ENCODE data around the gene SOX15. TPM values are rescaled to one million over a fixed set of nuclear protein-coding genes. Genes with fewer than 3 reads are reported as not detected.

Gene SOX15
- total RNA-seq, 1 experiment from 2014 or later = 6.3 TPM

GRCh38 chr17:7614425-7615264, 24.8 kb upstream of the SOX15 start, which contains the start of gene FXR2:
Gene FXR2, minus strand, starts transcription at chr17:7614897. Its CDS starts 365 bp downstream, at chr17:7614532.
- peak within 1 kb of the TSS; percentile 36 for H3K27ac ChIP-seq (ENCODE audit: low read length)
- no peaks in the 10 kb centered on the region for H3K9me3 ChIP-seq (ENCODE audit: low read length)
- ChIA-PET POLR2A (ENCODE audit: unreplicated experiment) (interaction anchor here (0.6 to 1.0 kb wide), 7 partner anchors 12 to 558 kb away, joined by 3 to 11 read pairs (median 4); partner anchors contain the start of genes MPDU1 and SAT2), CTCF (interaction anchor here (0.6 kb wide), 1 partner anchor 17 kb away, joined by 6 read pairs; no protein-coding TSS in a partner anchor)
- peak within 1 kb of the TSS; percentile 95 for H3K4me3 ChIP-seq (ENCODE audit: low read length)
- peak within 1 kb of the TSS; percentile 87 for H2AFZ ChIP-seq (ENCODE audit: low read length)
- peaks cover 8% of the 10 kb centered on the region; the same call in 1 of the 2 replicates for H4K20me1 ChIP-seq (ENCODE audit: low read length)
- ATAC-seq (peak; percentile 93), DNase-seq (peak; percentile 97)
- no peaks in the 10 kb centered on the region for H3K9me2 ChIP-seq (replicated peaks; ENCODE audit: low read length)
- peak within 1 kb of the TSS; percentile 85 for H3K9ac ChIP-seq (ENCODE audit: low read length)
- no peaks in the 10 kb centered on the region for H3F3A ChIP-seq (ENCODE audit: low read length, unreplicated experiment)
- peaks cover 19% of the 10 kb centered on the region for H3K4me1 ChIP-seq (ENCODE audit: insufficient read depth, low read length)
- intact Hi-C loops (cut with micrococcal nuclease) = no loop called here
- no TSS peak for BruUV-seq (replicated peaks)
- H3K79me2 ChIP-seq (ENCODE audit: low read length) = peaks cover 45% of the 10 kb centered on the region
- H3K27me3 ChIP-seq (ENCODE audit: low read length) = no peaks in the 10 kb centered on the region
- no peak for TF ChIP-seq EZH2phosphoT487 (IDR thresholded peaks at IDR 0.05; ENCODE audit: borderline replicate concordance, low read length)
- TF ChIP-seq EZH2 (IDR thresholded peaks at IDR 0.05; ENCODE audit: low read length, unreplicated experiment) = no peak
- TF ChIP-seq, protein P1, sequence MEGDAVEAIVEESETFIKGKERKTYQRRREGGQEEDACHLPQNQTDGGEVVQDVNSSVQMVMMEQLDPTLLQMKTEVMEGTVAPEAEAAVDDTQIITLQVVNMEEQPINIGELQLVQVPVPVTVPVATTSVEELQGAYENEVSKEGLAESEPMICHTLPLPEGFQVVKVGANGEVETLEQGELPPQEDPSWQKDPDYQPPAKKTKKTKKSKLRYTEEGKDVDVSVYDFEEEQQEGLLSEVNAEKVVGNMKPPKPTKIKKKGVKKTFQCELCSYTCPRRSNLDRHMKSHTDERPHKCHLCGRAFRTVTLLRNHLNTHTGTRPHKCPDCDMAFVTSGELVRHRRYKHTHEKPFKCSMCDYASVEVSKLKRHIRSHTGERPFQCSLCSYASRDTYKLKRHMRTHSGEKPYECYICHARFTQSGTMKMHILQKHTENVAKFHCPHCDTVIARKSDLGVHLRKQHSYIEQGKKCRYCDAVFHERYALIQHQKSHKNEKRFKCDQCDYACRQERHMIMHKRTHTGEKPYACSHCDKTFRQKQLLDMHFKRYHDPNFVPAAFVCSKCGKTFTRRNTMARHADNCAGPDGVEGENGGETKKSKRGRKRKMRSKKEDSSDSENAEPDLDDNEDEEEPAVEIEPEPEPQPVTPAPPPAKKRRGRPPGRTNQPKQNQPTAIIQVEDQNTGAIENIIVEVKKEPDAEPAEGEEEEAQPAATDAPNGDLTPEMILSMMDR (conservative IDR thresholded peaks at IDR 0.05; ENCODE audit: low read depth, low read length) = peak; percentile 52
- H3K36me3 ChIP-seq (ENCODE audit: low read depth, low read length) = no peaks in the 10 kb centered on the region
- H3K4me2 ChIP-seq (ENCODE audit: low read length) = peak within 1 kb of the TSS; percentile 91

DNA sequence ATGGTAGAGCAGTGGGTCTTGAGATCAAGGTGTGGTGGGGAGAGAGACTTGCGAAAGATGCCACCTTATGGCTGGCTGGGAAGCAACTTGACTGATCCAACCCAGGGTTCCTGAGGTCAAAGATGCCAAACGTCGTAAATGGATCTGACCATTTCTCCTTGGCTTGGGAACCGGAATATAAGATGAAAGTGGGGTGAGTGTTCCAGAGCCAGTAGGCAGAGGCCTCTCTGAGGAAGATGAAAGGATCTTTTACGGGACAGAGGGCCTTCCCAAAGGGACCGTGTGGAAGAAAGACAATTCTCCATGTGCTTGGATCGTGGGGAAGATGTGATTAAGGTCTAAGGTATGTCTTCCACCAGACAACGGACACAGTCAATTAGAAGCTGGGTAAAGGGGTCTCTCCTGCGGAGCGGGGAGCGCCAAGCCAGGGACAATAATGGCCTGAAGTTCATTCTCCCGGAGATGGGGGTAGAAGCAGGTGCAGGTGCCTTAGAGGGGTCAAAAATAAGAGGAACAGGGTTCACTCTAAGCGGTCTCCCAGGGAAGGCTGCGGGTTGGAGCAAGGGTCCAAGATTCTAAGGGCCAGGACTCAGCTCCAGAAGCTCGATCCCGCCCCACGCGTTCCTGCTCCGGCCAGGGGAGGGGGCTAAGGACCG, 24.0 kb upstream of the SOX15 start:
- POLR2A ChIA-PET (ENCODE audit: unreplicated experiment) = no interaction called here
- peak; percentile 36 for DNase-seq

More for the DNA sequence above, 24.0 kb upstream of the SOX15 start:
- intact Hi-C loops (cut with micrococcal nuclease) = no loop called here
- peak overlapping the region; percentile 71 for H2AFZ ChIP-seq (ENCODE audit: low read length)
- CTCF ChIA-PET = no interaction called here
- H3K4me3 ChIP-seq (ENCODE audit: low read length) = peak overlapping the region; percentile 95
- H3F3A ChIP-seq (ENCODE audit: low read length, unreplicated experiment) = no peaks in the 10 kb centered on the region
- no peaks in the 10 kb centered on the region for H3K27me3 ChIP-seq (ENCODE audit: low read length)
- TSS peak; percentile 47 for BruUV-seq (replicated peaks)
- H3K36me3 ChIP-seq (ENCODE audit: low read depth, low read length) = no peaks in the 10 kb centered on the region
- peak overlapping the region; percentile 36 for H3K27ac ChIP-seq (ENCODE audit: low read length)
- H4K20me1 ChIP-seq (ENCODE audit: low read length) = peaks cover 8% of the 10 kb centered on the region; the same call in 1 of the 2 replicates
- TF ChIP-seq EZH2 (IDR thresholded peaks at IDR 0.05; ENCODE audit: low read length, unreplicated experiment) (no peak), EZH2phosphoT487 (IDR thresholded peaks at IDR 0.05; ENCODE audit: borderline replicate concordance, low read length) (no peak)
- TF ChIP-seq, protein P1 (conservative IDR thresholded peaks at IDR 0.05; ENCODE audit: low read depth, low read length) = peak; percentile 26; the same call in 1 of the 2 replicates
- H3K79me2 ChIP-seq (ENCODE audit: low read length) = peaks cover 53% of the 10 kb centered on the region
- H3K9me2 ChIP-seq (replicated peaks; ENCODE audit: low read length) = no peaks in the 10 kb centered on the region
- H3K4me2 ChIP-seq (ENCODE audit: low read length) = peak overlapping the region; percentile 91
- H3K9me3 ChIP-seq (ENCODE audit: low read length) = no peaks in the 10 kb centered on the region
- peak overlapping the region; percentile 85 for H3K9ac ChIP-seq (ENCODE audit: low read length)
- no peak for ATAC-seq
- H3K4me1 ChIP-seq (ENCODE audit: insufficient read depth, low read length) = peaks cover 19% of the 10 kb centered on the region
